Left lung (tissue), 10 donors: ENCODE measurements around the gene TMEM229B. TPM values are rescaled to one million over a fixed set of nuclear protein-coding genes. Genes with fewer than 3 reads are reported as not detected.

Experiments
- ATAC-seq: fragments of 200-7000 bp; cut with Tn5 transposase; one replicate; pipeline ENCODE4 v1.9.1; 2020; ENCODE audit warnings: moderate library complexity
- DNase-seq, 4 donors: peaks; one replicate each; pipeline ENCODE4 v3.0.0-alpha.2; 2013 to 2020
- H3K27ac ChIP-seq, 2 donors: fragments of 200-600 bp; sonication (generic) in 1 of 2; one replicate each; pipeline versions ENCODE4 v1.5.0 to v1.8.0; 2020 to 2021
- H3K27me3 ChIP-seq, 2 donors: fragments of 200-600 bp; sonication (generic) in 1 of 2; one replicate each; pipeline versions ENCODE4 v1.5.0 to v1.8.0; 2020 to 2021
- H3K36me3 ChIP-seq, 2 donors: fragments of 200-600 bp; sonication (generic) in 1 of 2; one replicate each; pipeline versions ENCODE4 v1.5.0 to v1.8.0; 2020 to 2021
- H3K4me1 ChIP-seq, 2 donors: fragments of 200-600 bp; one replicate each; pipeline ENCODE4 v1.8.0; 2021
- H3K4me3 ChIP-seq, 2 donors: fragments of 200-600 bp; sonication (generic) in 1 of 2; one replicate each; pipeline versions ENCODE4 v1.5.0 to v1.8.0; 2020 to 2021; ENCODE audit warnings: mild to moderate bottlenecking in 1 of 2
- H3K9me3 ChIP-seq, 2 donors: fragments of 200-600 bp; sonication (generic) in 1 of 2; one replicate each; pipeline versions ENCODE4 v1.5.0 to v1.8.0; 2020 to 2021
- intact Hi-C, 2 donors: fragments of 100-400 bp; cut with DNase I; formaldehyde crosslinking; loops; one replicate each; pipeline versions ENCODE4 v1.11.2 to v1.14.2; 2022
- polyA plus RNA-seq, 6 donors: library from polyadenylated mRNA; unstranded; fragments of 120-200 nt; gene quantifications; one replicate each; pipeline ENCODE4 v1.2.1, GENCODE V29; 2013; ENCODE audit not compliant: insufficient read length in 6 of 6
- total RNA-seq, 2 donors: library from RNA; stranded (reverse); fragmentation: NEBNext Ultra II Directional; extraction: Animal tissue kit (Norgen Biotek cat#: 25700); gene quantifications; one replicate each; pipeline ENCODE4 v1.2.1, GENCODE V29; 2021
- TF ChIP-seq, protein P1 (sequence below), 2 donors: fragments of 200-600 bp; sonication (generic) in 1 of 2; IDR thresholded peaks; one replicate each; pipeline versions ENCODE4 v1.5.0 to v1.8.0; 2021; ENCODE audit warnings: antibody characterized with exemption in 2 of 2
- donor health status: DM: no; HTN: yes; CAD: no.
- donor health status: DM: no; HTN: no; CAD: no.

TMEM229B gene
- total and polyA plus RNA-seq, 8 donors, result 0.39 to 7.7 (median 0.77) TPM

DNA sequence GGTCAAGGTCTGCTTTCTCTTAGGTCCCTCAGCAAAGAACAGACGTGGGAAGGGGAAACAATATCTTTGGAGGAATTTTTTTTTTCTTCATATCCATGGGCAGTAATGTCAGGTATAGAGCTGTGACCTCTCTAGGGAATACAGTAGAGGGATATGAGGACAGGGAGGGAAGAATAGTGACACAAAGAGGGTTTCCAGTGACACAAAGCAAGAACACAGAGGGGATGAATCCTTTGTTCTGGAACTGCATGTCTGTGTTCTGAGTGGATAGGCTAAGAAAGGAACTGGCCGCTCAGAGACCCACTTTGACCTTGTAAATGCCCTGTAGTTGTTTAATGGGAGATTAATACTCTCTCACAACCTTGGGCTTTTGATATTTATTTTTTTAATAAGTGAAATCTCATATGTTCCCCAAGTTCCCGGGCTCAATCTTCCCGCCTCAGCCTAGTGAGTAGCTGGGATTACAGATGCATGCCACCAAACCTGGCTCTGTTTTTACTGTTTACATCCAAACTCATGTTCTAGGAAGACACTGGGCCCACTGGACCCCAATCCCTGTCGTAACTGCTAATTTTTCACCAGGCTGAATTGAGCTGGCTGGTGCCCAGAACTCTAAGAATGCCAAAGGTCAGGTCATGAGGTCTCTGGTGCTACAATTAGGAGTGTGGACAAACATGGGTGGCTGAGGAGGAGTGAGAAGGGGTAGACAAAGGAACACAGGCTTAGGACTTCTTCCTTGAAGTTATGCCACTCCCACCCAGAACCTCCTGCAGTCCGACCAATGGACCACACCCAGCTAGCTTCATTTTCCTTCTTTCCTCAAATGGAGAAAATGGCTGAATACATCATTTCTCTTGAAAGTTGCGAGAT lies 35.5 kb upstream of the TMEM229B start:
- no peak for ATAC-seq
- TF ChIP-seq, protein P1, sequence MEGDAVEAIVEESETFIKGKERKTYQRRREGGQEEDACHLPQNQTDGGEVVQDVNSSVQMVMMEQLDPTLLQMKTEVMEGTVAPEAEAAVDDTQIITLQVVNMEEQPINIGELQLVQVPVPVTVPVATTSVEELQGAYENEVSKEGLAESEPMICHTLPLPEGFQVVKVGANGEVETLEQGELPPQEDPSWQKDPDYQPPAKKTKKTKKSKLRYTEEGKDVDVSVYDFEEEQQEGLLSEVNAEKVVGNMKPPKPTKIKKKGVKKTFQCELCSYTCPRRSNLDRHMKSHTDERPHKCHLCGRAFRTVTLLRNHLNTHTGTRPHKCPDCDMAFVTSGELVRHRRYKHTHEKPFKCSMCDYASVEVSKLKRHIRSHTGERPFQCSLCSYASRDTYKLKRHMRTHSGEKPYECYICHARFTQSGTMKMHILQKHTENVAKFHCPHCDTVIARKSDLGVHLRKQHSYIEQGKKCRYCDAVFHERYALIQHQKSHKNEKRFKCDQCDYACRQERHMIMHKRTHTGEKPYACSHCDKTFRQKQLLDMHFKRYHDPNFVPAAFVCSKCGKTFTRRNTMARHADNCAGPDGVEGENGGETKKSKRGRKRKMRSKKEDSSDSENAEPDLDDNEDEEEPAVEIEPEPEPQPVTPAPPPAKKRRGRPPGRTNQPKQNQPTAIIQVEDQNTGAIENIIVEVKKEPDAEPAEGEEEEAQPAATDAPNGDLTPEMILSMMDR (IDR thresholded peaks at IDR 0.05), result no peak
- intact Hi-C loops, result no loop called here
- Histone ChIP-seq H3K36me3 (no peaks in the 10 kb centered on the region), H3K27me3 (peaks cover 0 to 46% of the 10 kb centered on the region in 2 donors), H3K27ac (no peak overlapping the region), H3K9me3 (no peaks in the 10 kb centered on the region), H3K4me3 (no peak overlapping the region), H3K4me1 (no peaks in the 10 kb centered on the region)
- DNase-seq, result no peak

DNA sequence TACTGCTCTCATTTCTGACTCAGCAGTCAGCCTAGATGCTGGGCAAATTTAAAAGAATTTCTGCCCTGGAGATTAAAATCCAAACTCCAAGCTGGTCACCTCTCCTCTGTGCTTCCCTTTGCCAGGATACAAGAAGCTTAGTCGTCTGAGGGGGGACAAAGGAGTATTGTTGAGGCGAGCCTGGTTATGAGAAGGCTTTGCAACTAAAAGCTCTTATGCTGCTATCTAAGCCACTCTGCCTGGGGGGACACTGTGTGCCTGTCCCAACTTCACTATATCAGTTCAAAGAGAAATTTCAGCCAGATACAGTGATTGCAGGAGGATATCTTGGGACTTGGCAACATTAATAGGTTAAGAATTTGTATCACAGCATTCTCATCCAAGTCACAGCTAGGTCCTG lies 33.7 kb upstream of the TMEM229B start:
- no peak for ATAC-seq
- intact Hi-C loops, result no loop called here
- TF ChIP-seq, protein P1 (IDR thresholded peaks at IDR 0.05), result no peak

DNA sequence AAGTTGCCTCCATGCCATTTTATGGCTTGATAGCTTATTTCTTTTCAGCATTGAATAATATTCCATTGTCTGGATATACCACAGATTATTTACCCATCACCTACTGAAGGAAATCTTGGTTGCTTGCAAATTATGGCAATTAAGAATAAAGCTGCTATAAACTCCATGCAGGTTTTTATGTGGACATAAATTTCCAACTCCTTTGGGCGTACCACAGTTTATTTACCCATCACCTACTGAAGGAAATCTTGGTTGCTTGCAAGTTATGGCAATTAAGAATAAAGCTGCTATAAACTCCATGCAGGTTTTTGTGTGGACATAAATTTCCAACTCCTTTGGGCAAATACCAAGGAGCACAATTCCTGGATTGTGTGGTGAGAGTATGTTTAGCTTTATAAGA lies 32.0 kb upstream of the TMEM229B start:
- H3K9me3 ChIP-seq, result no peaks in the 10 kb centered on the region
- H3K4me1 ChIP-seq, result peaks cover 0 to 18% of the 10 kb centered on the region in 2 donors
- H3K36me3 ChIP-seq, result no peaks in the 10 kb centered on the region
- H3K27me3 ChIP-seq, result peaks cover 0 to 36% of the 10 kb centered on the region in 2 donors
- ATAC-seq (no peak), DNase-seq (no peak)
- TF ChIP-seq, protein P1 (IDR thresholded peaks at IDR 0.05), result no peak
- no peak overlapping the region for H3K4me3 ChIP-seq
- intact Hi-C loops, result no loop called here
- H3K27ac ChIP-seq, result no peak overlapping the region

More for the DNA sequence above, 33.7 kb upstream of the TMEM229B start:
- Histone ChIP-seq H3K9me3 (no peaks in the 10 kb centered on the region), H3K36me3 (no peaks in the 10 kb centered on the region), H3K4me1 (no peaks in the 10 kb centered on the region), H3K27ac (no peak overlapping the region), H3K27me3 (peaks cover 0 to 46% of the 10 kb centered on the region in 2 donors), H3K4me3 (no peak overlapping the region)
- DNase-seq, result no peak

DNA sequence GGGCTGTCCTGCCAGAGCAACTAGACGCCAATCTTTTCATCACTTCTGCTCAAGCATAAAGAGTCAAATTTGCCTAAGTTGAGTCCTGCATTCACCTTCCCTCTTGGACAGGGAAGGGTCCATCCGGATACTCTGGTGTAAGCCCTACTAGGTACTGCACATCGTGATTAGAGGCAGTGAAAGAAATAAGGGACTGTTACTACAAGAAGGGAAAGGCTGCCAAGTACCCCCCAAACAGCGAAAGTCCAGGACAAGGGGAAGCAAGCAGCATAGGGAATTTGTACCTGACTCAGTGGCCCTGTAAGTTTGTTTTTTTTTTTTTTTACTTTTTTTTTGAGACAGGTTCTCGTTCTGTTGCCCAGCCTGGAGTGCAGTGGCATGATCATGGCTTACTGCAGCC lies 30.9 kb upstream of the TMEM229B start:
- no peak for ATAC-seq
- intact Hi-C loops, result no loop called here

DNA sequence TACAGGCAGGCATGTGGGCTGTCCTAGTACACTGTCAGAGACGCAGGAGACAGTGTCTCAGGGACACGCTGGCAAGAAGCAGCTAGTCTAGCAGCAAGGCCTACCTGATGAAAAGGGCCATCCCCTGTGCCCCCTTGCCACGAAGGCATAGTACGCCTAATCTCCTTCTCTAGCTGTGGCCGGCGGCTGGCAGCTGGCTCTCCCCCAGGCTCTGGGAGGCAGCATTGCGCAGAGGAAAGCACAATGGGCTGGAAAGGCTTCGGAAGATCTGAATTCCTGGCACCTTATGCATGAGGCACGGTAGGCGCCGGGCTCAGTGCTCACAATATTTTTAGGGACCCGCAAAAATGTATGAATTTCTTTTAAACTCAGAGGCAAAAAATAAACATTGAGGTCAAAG lies 28.6 kb upstream of the TMEM229B start:
- DNase-seq, result no peak
- Histone ChIP-seq H3K27ac (no peak overlapping the region), H3K4me1 (peaks cover 0 to 36% of the 10 kb centered on the region in 2 donors), H3K9me3 (no peaks in the 10 kb centered on the region), H3K36me3 (no peaks in the 10 kb centered on the region), H3K4me3 (no peak overlapping the region), H3K27me3 (peaks cover 0 to 3% of the 10 kb centered on the region in 2 donors)
- TF ChIP-seq, protein P1 (IDR thresholded peaks at IDR 0.05), result no peak
- intact Hi-C loops, result no loop called here
- ATAC-seq, result no peak

More for the DNA sequence above, 30.9 kb upstream of the TMEM229B start:
- Histone ChIP-seq H3K4me1 (peaks cover 0 to 21% of the 10 kb centered on the region in 2 donors), H3K27ac (no peak overlapping the region), H3K4me3 (no peak overlapping the region), H3K36me3 (no peaks in the 10 kb centered on the region), H3K27me3 (peaks cover 0 to 26% of the 10 kb centered on the region in 2 donors), H3K9me3 (no peaks in the 10 kb centered on the region)
- TF ChIP-seq, protein P1 (IDR thresholded peaks at IDR 0.05), result no peak
- DNase-seq, result no peak
